Gastrocnemius medialis (tissue), 4 donors: Measurements from ENCODE around the gene NOX3. TPM values are rescaled to one million over a fixed set of nuclear protein-coding genes. Genes with fewer than 3 reads are reported as not detected.

Experiments used
- ATAC-seq, 2 donors: fragments of 150-250 bp; one replicate each; pipeline ENCODE4 v1.9.1; 2016
- DNase-seq, 2 donors: peaks; one replicate each; pipeline ENCODE4 v3.0.0-alpha.2; 2019
- H3K27ac ChIP-seq, 4 donors: fragments of 200-600 bp; sonication (generic); 1 replicate in 1 of 4; 2 replicates in 3 of 4; pipeline ENCODE4 v1.5.1; 2016 to 2018; ENCODE audit warnings: mild to moderate bottlenecking in 2 of 4, moderate library complexity in 1 of 4
- H3K27me3 ChIP-seq, 3 donors: fragments of 200-600 bp; sonication (generic) in 2 of 3; 1 replicate in 1 of 3; 2 replicates in 2 of 3; pipeline versions ENCODE4 v1.5.1 to v1.6.0; 2016 to 2019; ENCODE audit warnings: mild to moderate bottlenecking in 1 of 3, moderate library complexity in 1 of 3
- H3K36me3 ChIP-seq, 2 donors: fragments of 200-600 bp; sonication (generic) in 1 of 2; one replicate each; pipeline ENCODE4 v1.5.1; 2017 to 2018
- H3K4me1 ChIP-seq, 2 donors: fragments of 200-600 bp; sonication (generic) in 1 of 2; one replicate each; pipeline ENCODE4 v1.5.1; 2016 to 2017; ENCODE audit warnings: mild to moderate bottlenecking in 2 of 2
- H3K4me3 ChIP-seq, 4 donors: fragments of 200-600 bp; sonication (generic) in 3 of 4; 1 replicate in 1 of 4; 2 replicates in 3 of 4; pipeline ENCODE4 v1.5.1; 2016 to 2019; ENCODE audit warnings: mild to moderate bottlenecking in 2 of 4
- H3K9me3 ChIP-seq, 3 donors: fragments of 200-600 bp; sonication (generic) in 2 of 3; 1 replicate in 1 of 3; 2 replicates in 2 of 3; pipeline ENCODE4 v1.5.1; 2016 to 2019
- CTCF ChIP-seq, 5 experiments: fragments of 450-650 bp in 3 of 5; fragments of 200-600 bp in 2 of 5; sonication (generic) in 2 of 5; IDR thresholded peaks in 4 of 5; conservative IDR thresholded peaks in 1 of 5; 1 replicate in 4 of 5; 2 replicates in 1 of 5; pipeline ENCODE4 v1.5.1; 2016 to 2019; ENCODE audit warnings: antibody characterized with exemption in 5 of 5, mild to moderate bottlenecking in 3 of 5, moderate library complexity in 3 of 5
- POLR2A ChIP-seq, 2 donors: fragments of 450-650 bp; IDR thresholded peaks; one replicate each; pipeline ENCODE4 v1.6.1; 2017; ENCODE audit warnings: antibody characterized with exemption in 2 of 2, mild to moderate bottlenecking in 2 of 2, moderate library complexity in 2 of 2
- in situ Hi-C, 4 donors: fragments of 200-750 bp; cut with MboI; loops; one replicate each; pipeline versions ENCODE4 v1.15.0 to v1.8.0; 2017; ENCODE audit warnings: low sequenced_read_pairs in 4 of 4
- intact Hi-C: fragments of 100-400 bp; cut with DNase I; formaldehyde crosslinking; loops from one replicate; pipeline ENCODE4 v1.15.1; 2023; ENCODE audit warnings: low total_unique reads
- total RNA-seq, 4 donors: library from RNA; depleted of rRNA; stranded (reverse); fragments of >200 nt; gene quantifications; one replicate each; pipeline versions ENCODE4 v1.1.0 to v1.2.3, GENCODE V29; 2016

The NOX3 gene
- total RNA-seq, 4 donors from 2014 or later = not detected

- no peak for TF ChIP-seq POLR2A (IDR thresholded peaks at IDR 0.05)
- Histone ChIP-seq H3K27ac (no peak overlapping the region), H3K36me3 (no peaks in the 10 kb centered on the region), H3K4me3 (no peak overlapping the region), H3K27me3 (no peaks in the 10 kb centered on the region), H3K9me3 (no peaks in the 10 kb centered on the region), H3K4me1 (no peaks in the 10 kb centered on the region)
- intact Hi-C loops (no loop called here), in situ Hi-C loops (no loop called here)
- no peak for ATAC-seq
- no peak for DNase-seq
Observed at GRCh38 chr6:155349129-155349528, 106.5 kb downstream of the NOX3 start.

GRCh38 chr6:155347800-155348199 lies 107.8 kb downstream of the NOX3 start:
- Histone ChIP-seq H3K27ac (no peak overlapping the region), H3K4me1 (no peaks in the 10 kb centered on the region), H3K27me3 (no peaks in the 10 kb centered on the region), H3K4me3 (no peak overlapping the region), H3K36me3 (no peaks in the 10 kb centered on the region), H3K9me3 (no peaks in the 10 kb centered on the region)
- no peak for ATAC-seq
- no peak for DNase-seq
- in situ Hi-C loops = no loop called here
- intact Hi-C loops = no loop called here
- TF ChIP-seq POLR2A (IDR thresholded peaks at IDR 0.05) (no peak), CTCF (IDR thresholded peaks at IDR 0.05 in 4 of 5, conservative IDR thresholded peaks at IDR 0.05 in 1 of 5) (no peak)

GRCh38 chr6:155346957-155347356 lies 108.7 kb downstream of the NOX3 start:
- H3K4me3 ChIP-seq = no peak overlapping the region
- H3K4me1 ChIP-seq = no peaks in the 10 kb centered on the region
- ATAC-seq = no peak
- no peak overlapping the region for H3K27ac ChIP-seq
- in situ Hi-C loops (no loop called here), intact Hi-C loops (no loop called here)
- no peak for TF ChIP-seq POLR2A (IDR thresholded peaks at IDR 0.05)
- TF ChIP-seq CTCF (IDR thresholded peaks at IDR 0.05 in 4 of 5, conservative IDR thresholded peaks at IDR 0.05 in 1 of 5) = no peak
- H3K9me3 ChIP-seq = no peaks in the 10 kb centered on the region
- H3K27me3 ChIP-seq = no peaks in the 10 kb centered on the region
- DNase-seq = no peak
- no peaks in the 10 kb centered on the region for H3K36me3 ChIP-seq

Other genes starting within 250 kb of the NOX3 start
- not detected for gene CLDN20, start 191.8 kb downstream of the NOX3 start, total RNA-seq
- 10 to 100 TPM; 13.4 to 34.4 (median 29.2) TPM for gene TFB1M, start 141.4 kb downstream of the NOX3 start, total RNA-seq